Thyroid gland (tissue), 4 donors: ENCODE data around the gene TEKT3.

Experiments used
- CTCF ChIP-seq, 6 experiments: fragments of 200-600 bp in 3 of 6; fragments of 450-650 bp in 3 of 6; sonication (generic) in 3 of 6; IDR thresholded peaks; one replicate each; pipeline ENCODE4 v1.5.1; 2016 to 2019; ENCODE audit warnings: antibody characterized with exemption in 6 of 6, mild to moderate bottlenecking in 2 of 6, inconsistent platforms in 1 of 6, moderate library complexity in 1 of 6
- POLR2A ChIP-seq, 2 donors: fragments of 450-650 bp; IDR thresholded peaks; one replicate each; pipeline ENCODE4 v1.6.1; 2017; ENCODE audit warnings: antibody characterized with exemption in 2 of 2, mild to moderate bottlenecking in 2 of 2, moderate library complexity in 1 of 2

- TF ChIP-seq CTCF (IDR thresholded peaks at IDR 0.05): no peak
- no peak for TF ChIP-seq POLR2A (IDR thresholded peaks at IDR 0.05)
Observed at GRCh38 chr17:15278924-15279477, 62.4 kb downstream of the TEKT3 start.
